Measurements from ENCODE around the gene PHF5A. TPM values are rescaled to one million over a fixed set of nuclear protein-coding genes. Genes with fewer than 3 reads are reported as not detected.

The PHF5A gene
- total and polyA plus RNA-seq, 10 of the 15 experiments (the other 5 are each of a cell fraction or from before 2014, with no cell fraction given) = 40.5 to 115 (median 79.2) TPM

- H3K27ac ChIP-seq (ENCODE audit: control insufficient read depth, insufficient read depth) = peak overlapping the region; percentile 23
- peaks cover 0 to 6% of the 10 kb centered on the region in 2 experiments; a peak in 2 of 4 replicates for H3K36me3 ChIP-seq (ENCODE audit: control insufficient read depth in 2 of 2, insufficient read depth in 2 of 2, low read length in 1 of 2)
- H2AFZ ChIP-seq (ENCODE audit: control insufficient read depth, low read depth, low read length) = no peak overlapping the region
- H3K4me2 ChIP-seq (ENCODE audit: control insufficient read depth, insufficient read depth) = peak overlapping the region; percentile 26; the same call in 1 of the 2 replicates
- 0% methylated on average over 2 of the region's 2 CpGs for WGBS (ENCODE audit: insufficient coverage, insufficient replicate concordance, low lambda C conversion rate, missing lambda C conversion rate)
- no peak for DNase-seq (ENCODE audit: low read depth, low spot score)
- FAIRE-seq = no peak
- H4K20me1 ChIP-seq (ENCODE audit: control insufficient read depth, insufficient read depth) = no peaks in the 10 kb centered on the region
- no peak overlapping the region for H3K4me3 ChIP-seq
- ChIA-PET SMC1A (ENCODE audit: uncharacterized antibody, unreplicated experiment) (interaction anchor here (1.0 to 6.5 kb wide), 5 partner anchors 9 to 73 kb away, joined by 3 to 59 read pairs (median 4); partner anchors contain the start of genes ACO2 and PHF5A), RAD21 (ENCODE audit: unreplicated experiment) (interaction anchor here (0.7 to 2.6 kb wide), 5 partner anchors 11 to 79 kb away, joined by 3 to 13 read pairs (median 4); partner anchors contain the start of genes ACO2 and PHF5A), POLR2A (interaction anchor here (2.0 to 9.0 kb wide), 2 partner anchors 14 to 35 kb away, joined by 10 to 122 read pairs; partner anchors contain the start of genes ACO2, PHF5A and TOB2), CTCF (interaction anchor here (0.6 to 1.9 kb wide), 4 partner anchors 11 to 79 kb away, joined by 3 to 6 read pairs (median 4); no protein-coding TSS in a partner anchor)
- ATAC-seq = peak; percentile 44
- no TSS peak for BruUV-seq (replicated peaks)
- H3K9ac ChIP-seq (ENCODE audit: control insufficient read depth, insufficient read depth, low read length) = no peak overlapping the region; the same call in 1 of the 2 replicates
- peaks cover 51% of the 10 kb centered on the region for H3K4me1 ChIP-seq (ENCODE audit: control insufficient read depth, insufficient read depth, low read length)
- in situ Hi-C loops (cut with MboI) = no loop called here
- TF ChIP-seq SMARCA5 (IDR thresholded peaks at IDR 0.05) (0 out of 2 replicates have a peak, but pooled peaks have one; percentile 61), IKZF1 (conservative IDR thresholded peaks at IDR 0.05) (peak; percentile 54), SPI1 (IDR thresholded peaks at IDR 0.05; ENCODE audit: borderline replicate concordance, insufficient read depth, low read depth, low read length) (0 out of 2 replicates have a peak, but pooled peaks have one; percentile 22), MTA3 (IDR thresholded peaks at IDR 0.05; ENCODE audit: borderline replicate concordance, low read length) (no peak), LARP7 (IDR thresholded peaks at IDR 0.05) (no peak)
- no peaks in the 10 kb centered on the region for H3K27me3 ChIP-seq (replicated peaks in 1 of 2; ENCODE audit: control insufficient read depth in 2 of 2, insufficient read depth in 2 of 2, low read length in 1 of 2)
- H3K9me3 ChIP-seq (replicated peaks; ENCODE audit: control insufficient read depth, insufficient read depth, low read length) = no peaks in the 10 kb centered on the region
- intact Hi-C loops (cut with micrococcal nuclease; ENCODE audit: unreplicated experiment) = no loop called here
- peaks cover 81% of the 10 kb centered on the region for H3K79me2 ChIP-seq (ENCODE audit: control insufficient read depth, insufficient read depth, low read length)
These were observed 13.9 kb upstream of the PHF5A start for GRCh38 chr22:41482319-41482935.

GRCh38 chr22:41481925-41482318 is 13.4 kb upstream of the PHF5A start:
- SMC1A ChIA-PET (ENCODE audit: uncharacterized antibody, unreplicated experiment) = interaction anchor here (1.0 to 6.5 kb wide), 5 partner anchors 10 to 72 kb away, joined by 3 to 59 read pairs (median 4); partner anchors contain the start of genes ACO2 and PHF5A
- CTCF ChIA-PET = interaction anchor here (0.6 to 1.9 kb wide), 5 partner anchors 10 to 81 kb away, joined by 3 to 6 read pairs (median 5); no protein-coding TSS in a partner anchor
- DNase-seq (ENCODE audit: low read depth, low spot score) (no peak), FAIRE-seq (no peak), ATAC-seq (no peak)
- Histone ChIP-seq H3K36me3 (ENCODE audit: control insufficient read depth in 2 of 2, insufficient read depth in 2 of 2, low read length in 1 of 2) (peaks cover 0 to 6% of the 10 kb centered on the region in 2 experiments; a peak in 2 of 4 replicates), H3K4me1 (ENCODE audit: control insufficient read depth, insufficient read depth, low read length) (peaks cover 53% of the 10 kb centered on the region), H3K4me3 (no peak overlapping the region), H3K27me3 (replicated peaks in 1 of 2; ENCODE audit: control insufficient read depth in 2 of 2, insufficient read depth in 2 of 2, low read length in 1 of 2) (no peaks in the 10 kb centered on the region), H3K27ac (ENCODE audit: control insufficient read depth, insufficient read depth) (peak overlapping the region; percentile 23; the same call in 1 of the 2 replicates), H4K20me1 (ENCODE audit: control insufficient read depth, insufficient read depth) (no peaks in the 10 kb centered on the region), H3K4me2 (ENCODE audit: control insufficient read depth, insufficient read depth) (peak overlapping the region; percentile 26; the same call in 1 of the 2 replicates), H3K9me3 (replicated peaks; ENCODE audit: control insufficient read depth, insufficient read depth, low read length) (no peaks in the 10 kb centered on the region), H3K79me2 (ENCODE audit: control insufficient read depth, insufficient read depth, low read length) (peaks cover 79% of the 10 kb centered on the region), H2AFZ (ENCODE audit: control insufficient read depth, low read depth, low read length) (no peak overlapping the region), H3K9ac (ENCODE audit: control insufficient read depth, insufficient read depth, low read length) (no peak overlapping the region; the same call in 1 of the 2 replicates)
- BruUV-seq (replicated peaks) = no TSS peak
- POLR2A ChIA-PET = interaction anchor here (1.9 to 9.0 kb wide), 3 partner anchors 11 to 34 kb away, joined by 5 to 122 read pairs (median 10); partner anchors contain the start of genes ACO2, PHF5A and TOB2
- TF ChIP-seq ZSCAN29 (IDR thresholded peaks at IDR 0.05) = no peak
- no peak for TF ChIP-seq E2F8 (IDR thresholded peaks at IDR 0.05; ENCODE audit: low read depth, partially characterized antibody)
- no peak for TF ChIP-seq IKZF2 (IDR thresholded peaks at IDR 0.05)
- TF ChIP-seq SUZ12 (IDR thresholded peaks at IDR 0.05; ENCODE audit: unreplicated experiment) = no peak
- no peak for TF ChIP-seq PAX5 (IDR thresholded peaks at IDR 0.05; ENCODE audit: borderline replicate concordance, low read depth, low read length)
- WGBS (ENCODE audit: insufficient coverage, insufficient replicate concordance, low lambda C conversion rate, missing lambda C conversion rate) = 8% methylated on average over 5 of the region's 5 CpGs
- in situ Hi-C loops (cut with MboI) = no loop called here
- intact Hi-C loops (cut with micrococcal nuclease; ENCODE audit: unreplicated experiment) = no loop called here
- RAD21 ChIA-PET (ENCODE audit: unreplicated experiment) = interaction anchor here (0.7 to 2.6 kb wide), 5 partner anchors 11 to 78 kb away, joined by 3 to 13 read pairs (median 4); partner anchors contain the start of genes ACO2 and PHF5A
